Ovary (tissue), 9 donors: ENCODE results near the gene SMG6. TPM values are rescaled to one million over a fixed set of nuclear protein-coding genes. Genes with fewer than 3 reads are reported as not detected.
A peak's percentile ranks its signal among the peaks of the same experiment; 100 is the strongest.

Experiments used
- DNase-seq, 5 donors: peaks; one replicate each; pipeline ENCODE4 v3.0.0-alpha.2; 2019 to 2020
- H3K27ac ChIP-seq, 2 donors: fragments of 200-600 bp; one replicate each; pipeline versions ENCODE4 v1.5.1 to v1.8.0; 2019 to 2022
- H3K27me3 ChIP-seq: fragments of 200-600 bp; one replicate; pipeline ENCODE4 v1.8.0; 2022
- H3K36me3 ChIP-seq: fragments of 200-600 bp; sonication (generic); one replicate; pipeline ENCODE4 v1.5.1; 2019
- H3K4me1 ChIP-seq: one replicate; pipeline ENCODE4 v1.8.1; 2013; ENCODE audit warnings: mild to moderate bottlenecking, moderate library complexity; ENCODE audit not compliant: insufficient read depth
- H3K4me3 ChIP-seq: fragments of 200-600 bp; sonication (generic); one replicate; pipeline ENCODE4 v1.5.1; 2017
- H3K9me3 ChIP-seq, 2 donors: fragments of 200-600 bp in 1 of 2; sonication (generic) in 1 of 2; one replicate each; pipeline versions ENCODE4 v1.5.1 to v1.8.1; 2013 to 2019; ENCODE audit warnings: mild to moderate bottlenecking in 1 of 2, moderate library complexity in 1 of 2
- EP300 ChIP-seq: sonication (generic); formaldehyde crosslinking; IDR thresholded peaks from one replicate; pipeline ENCODE4 v1.6.1; 2017; ENCODE audit warnings: antibody characterized with exemption
- POLR2A ChIP-seq: fragments of 450-650 bp; IDR thresholded peaks from one replicate; pipeline ENCODE4 v1.6.1; 2017; ENCODE audit warnings: antibody characterized with exemption, mild to moderate bottlenecking, moderate library complexity
- WGBS, 3 donors: extraction: QIAGEN DNeasy Blood & Tissue Kit in 1 of 3; methylation state at CpG; one replicate each; pipeline versions ENCODE4 v1.1.5 to v1.1.7; 2013 to 2017; 5-methylcytosine and 5-hydroxymethylcytosine counted together
- intact Hi-C, 4 donors: fragments of 100-400 bp; cut with DNase I; formaldehyde crosslinking; loops; one replicate each; pipeline versions ENCODE4 v1.11.0 to v1.15.1; 2022 to 2023
- polyA plus RNA-seq, 2 donors: library from polyadenylated mRNA; stranded (reverse); fragments of 200-250 nt in 1 of 2; fragments of 350-450 nt in 1 of 2; fragmentation: Illumina TruSeq in 1 of 2; extraction: RNeasy Lipid Tissue Mini Kit (QIAGEN cat#74804) in 1 of 2; gene quantifications; one replicate each; pipeline ENCODE4 v1.2.3, GENCODE V29; 2013 to 2014
- total RNA-seq, 7 donors: library from RNA; depleted of rRNA in 2 of 7; stranded (reverse); fragments of >200 nt in 2 of 7; fragmentation: NEBNext Ultra II Directional in 3 of 7; extraction: Animal tissue kit (Norgen Biotek cat#: 25700) in 3 of 7; gene quantifications; one replicate each; pipeline versions ENCODE4 v1.1.0 to v1.2.4, GENCODE V29; 2016 to 2023
- TF ChIP-seq, protein P1 (sequence below), 3 donors: fragments of 450-650 bp in 2 of 3; fragments of 200-600 bp in 1 of 3; IDR thresholded peaks; one replicate each; pipeline versions ENCODE4 v1.5.1 to v1.8.0; 2016 to 2022; ENCODE audit warnings: antibody characterized with exemption in 3 of 3, mild to moderate bottlenecking in 1 of 3
- donor health status: DM: no; HTN: no; CAD: no; lungs with moderate emphysema.
- donor health status: DM: no; HTN: no; CAD: no.
- donor health status: Bipolar disorder and iron deficiency.
- donor health status: DM: yes; HTN: yes; CAD: no.
- donor health status: DM: no; HTN: no; CAD: no.
- donor health status: DM: yes; HTN: yes; CAD: no.

The SMG6 gene
- total and polyA plus RNA-seq, 9 donors, result 33.8 to 66.0 (median 51.0) TPM

DNA sequence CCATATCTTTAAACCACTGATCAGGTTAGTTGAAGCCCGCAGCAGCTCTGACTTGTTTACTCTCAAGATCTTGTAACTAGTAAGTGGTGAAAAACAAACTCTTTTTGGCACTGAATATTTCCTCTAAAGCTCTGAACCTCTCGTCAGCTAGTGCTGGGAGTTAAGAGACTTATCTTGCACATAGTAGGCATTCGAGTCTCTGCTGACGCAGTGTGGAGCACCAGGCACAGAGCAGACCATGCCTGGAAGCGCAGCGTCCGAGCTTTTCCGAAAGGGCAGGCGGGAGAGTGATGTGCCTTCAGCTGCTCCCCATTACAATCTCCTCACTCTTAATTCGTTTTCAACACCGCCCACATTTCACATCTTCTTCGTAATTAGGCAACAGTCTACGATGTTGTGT lies 63.0 kb downstream of the SMG6 start:
- no peak overlapping the region for H3K4me3 ChIP-seq
- intact Hi-C loops, result no loop called here
- 30 to 37% (median 34%) methylated on average over 13 of the region's 13 CpGs for WGBS, 3 donors
- H3K4me1 ChIP-seq, result peaks cover 24% of the 10 kb centered on the region
- H3K36me3 ChIP-seq, result no peaks in the 10 kb centered on the region
- no peaks in the 10 kb centered on the region for H3K27me3 ChIP-seq
- H3K27ac ChIP-seq, result peak overlapping the region in 1 of 2 donors; percentile 82
- no peak for DNase-seq
- TF ChIP-seq, protein P1, sequence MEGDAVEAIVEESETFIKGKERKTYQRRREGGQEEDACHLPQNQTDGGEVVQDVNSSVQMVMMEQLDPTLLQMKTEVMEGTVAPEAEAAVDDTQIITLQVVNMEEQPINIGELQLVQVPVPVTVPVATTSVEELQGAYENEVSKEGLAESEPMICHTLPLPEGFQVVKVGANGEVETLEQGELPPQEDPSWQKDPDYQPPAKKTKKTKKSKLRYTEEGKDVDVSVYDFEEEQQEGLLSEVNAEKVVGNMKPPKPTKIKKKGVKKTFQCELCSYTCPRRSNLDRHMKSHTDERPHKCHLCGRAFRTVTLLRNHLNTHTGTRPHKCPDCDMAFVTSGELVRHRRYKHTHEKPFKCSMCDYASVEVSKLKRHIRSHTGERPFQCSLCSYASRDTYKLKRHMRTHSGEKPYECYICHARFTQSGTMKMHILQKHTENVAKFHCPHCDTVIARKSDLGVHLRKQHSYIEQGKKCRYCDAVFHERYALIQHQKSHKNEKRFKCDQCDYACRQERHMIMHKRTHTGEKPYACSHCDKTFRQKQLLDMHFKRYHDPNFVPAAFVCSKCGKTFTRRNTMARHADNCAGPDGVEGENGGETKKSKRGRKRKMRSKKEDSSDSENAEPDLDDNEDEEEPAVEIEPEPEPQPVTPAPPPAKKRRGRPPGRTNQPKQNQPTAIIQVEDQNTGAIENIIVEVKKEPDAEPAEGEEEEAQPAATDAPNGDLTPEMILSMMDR (IDR thresholded peaks at IDR 0.05), result no peak
- TF ChIP-seq POLR2A (no peak), EP300 (no peak)
- no peaks in the 10 kb centered on the region for H3K9me3 ChIP-seq

DNA sequence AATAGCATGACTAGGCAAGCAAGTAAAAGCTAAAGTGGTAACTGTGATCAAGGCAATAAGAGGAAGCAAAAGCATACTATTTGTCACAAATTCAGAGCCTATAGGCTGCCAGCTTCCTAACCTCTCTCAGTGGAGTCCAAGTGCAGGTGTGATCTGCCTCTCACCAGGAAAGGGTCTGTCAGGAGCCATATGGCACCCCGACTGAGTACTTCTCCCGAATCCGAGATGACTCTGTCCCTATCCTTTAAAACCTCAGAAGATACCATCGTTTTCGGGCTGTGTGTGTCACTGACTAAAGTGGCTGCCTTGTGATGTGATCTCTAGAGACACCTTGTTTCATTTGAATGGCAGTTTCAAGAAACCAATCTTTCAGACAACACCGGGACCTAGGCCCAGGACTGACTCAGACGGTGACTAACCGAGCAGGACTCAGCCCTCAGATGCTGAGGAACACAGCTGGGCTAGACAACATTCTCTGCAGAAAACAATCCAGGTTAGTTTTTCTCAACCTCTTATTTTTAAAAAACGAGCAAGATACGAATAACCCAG lies 63.6 kb downstream of the SMG6 start:
- Histone ChIP-seq H3K27ac (peak overlapping the region; percentile 18 to 82), H3K4me1 (peaks cover 25% of the 10 kb centered on the region), H3K27me3 (no peaks in the 10 kb centered on the region), H3K4me3 (no peak overlapping the region), H3K9me3 (no peaks in the 10 kb centered on the region), H3K36me3 (no peaks in the 10 kb centered on the region)
- intact Hi-C loops, result loop anchor here in 2 of 4 donors (5.0 to 10.0 kb wide), 2 partner anchors 63 to 65 kb away; no protein-coding TSS in a partner anchor
- 17 to 26% (median 24%) methylated on average over 10 of the region's 10 CpGs for WGBS, 3 donors
- TF ChIP-seq EP300 (no peak), POLR2A (no peak)
- TF ChIP-seq, protein P1 (IDR thresholded peaks at IDR 0.05), result no peak
- DNase-seq, result peak; percentile 58 to 79 (median 68)

DNA sequence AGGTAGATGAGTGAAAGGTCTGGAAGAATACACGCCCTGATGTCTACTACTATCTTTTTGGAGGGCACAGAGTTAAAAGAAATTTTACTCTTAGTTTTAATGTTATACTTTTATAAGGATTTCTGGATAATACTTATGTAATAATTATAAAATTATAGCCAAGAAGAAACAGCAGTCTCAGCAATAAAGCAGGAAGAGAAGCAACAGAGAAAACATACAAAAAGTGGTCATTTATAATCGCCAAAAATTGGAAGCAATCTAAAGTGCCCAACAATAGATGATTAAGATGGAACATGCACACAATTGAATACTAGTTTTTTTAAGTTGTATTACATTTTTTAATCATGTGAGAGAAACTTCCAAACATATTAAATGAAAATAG lies 64.4 kb downstream of the SMG6 start:
- DNase-seq, result no peak
- Histone ChIP-seq H3K4me1 (peaks cover 23% of the 10 kb centered on the region), H3K27me3 (no peaks in the 10 kb centered on the region), H3K4me3 (no peak overlapping the region), H3K27ac (peak overlapping the region in 1 of 2 donors; percentile 79), H3K36me3 (no peaks in the 10 kb centered on the region), H3K9me3 (no peaks in the 10 kb centered on the region)
- intact Hi-C loops, result loop anchor here in 2 of 4 donors (5.0 to 10.0 kb wide), 2 partner anchors 62 to 64 kb away; no protein-coding TSS in a partner anchor
- TF ChIP-seq, protein P1 (IDR thresholded peaks at IDR 0.05), result no peak
- no peak for TF ChIP-seq POLR2A
- no peak for TF ChIP-seq EP300
- 44 to 52% (median 47%) methylated on average over 2 of the region's 2 CpGs for WGBS, 3 donors

DNA sequence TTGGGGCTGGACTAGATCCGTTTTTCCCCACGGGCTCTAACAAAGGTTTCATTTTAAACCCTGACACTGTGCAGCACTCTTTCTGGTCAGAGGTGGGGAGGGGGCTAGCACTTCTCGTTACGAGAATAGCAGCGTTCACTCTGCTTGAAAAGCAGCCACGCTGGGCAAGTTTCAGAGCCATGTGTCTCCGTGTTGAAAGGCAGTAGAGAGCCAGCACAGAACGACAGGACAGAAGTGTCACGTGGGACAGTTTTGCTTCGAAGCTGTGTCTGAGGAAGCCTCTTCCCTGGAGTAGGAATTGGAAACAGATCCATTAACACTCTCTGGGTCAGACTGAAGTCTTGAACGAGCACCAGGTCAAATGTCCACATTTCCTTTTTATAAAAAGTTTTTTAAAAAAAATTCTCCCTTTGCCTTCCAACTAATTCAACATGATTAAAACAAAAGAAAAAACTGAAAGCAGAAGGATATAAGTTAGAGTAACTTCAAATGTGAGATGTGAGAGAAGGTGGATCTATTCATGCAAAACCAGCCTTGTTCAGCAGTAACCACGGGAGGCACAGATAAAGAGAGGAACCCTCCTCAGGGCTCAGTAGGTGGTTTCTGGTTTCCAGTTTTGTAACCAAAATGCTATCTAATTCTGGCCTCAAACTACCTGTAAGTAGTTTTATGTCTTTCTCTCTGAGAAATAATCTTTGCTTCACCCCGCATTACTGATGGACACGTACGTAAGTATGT lies 65.0 kb downstream of the SMG6 start:
- no peaks in the 10 kb centered on the region for H3K27me3 ChIP-seq
- DNase-seq, result no peak
- no peak overlapping the region for H3K4me3 ChIP-seq
- 26 to 31% (median 27%) methylated on average over 15 of the region's 15 CpGs for WGBS, 3 donors
- H3K4me1 ChIP-seq, result peaks cover 23% of the 10 kb centered on the region
- H3K9me3 ChIP-seq, result no peaks in the 10 kb centered on the region
- no peaks in the 10 kb centered on the region for H3K36me3 ChIP-seq
- no peak for TF ChIP-seq EP300
- H3K27ac ChIP-seq, result peak overlapping the region in 1 of 2 donors; percentile 79
- intact Hi-C loops, result loop anchor here in 2 of 4 donors (5.0 to 10.0 kb wide), 2 partner anchors 61 to 64 kb away; no protein-coding TSS in a partner anchor

DNA sequence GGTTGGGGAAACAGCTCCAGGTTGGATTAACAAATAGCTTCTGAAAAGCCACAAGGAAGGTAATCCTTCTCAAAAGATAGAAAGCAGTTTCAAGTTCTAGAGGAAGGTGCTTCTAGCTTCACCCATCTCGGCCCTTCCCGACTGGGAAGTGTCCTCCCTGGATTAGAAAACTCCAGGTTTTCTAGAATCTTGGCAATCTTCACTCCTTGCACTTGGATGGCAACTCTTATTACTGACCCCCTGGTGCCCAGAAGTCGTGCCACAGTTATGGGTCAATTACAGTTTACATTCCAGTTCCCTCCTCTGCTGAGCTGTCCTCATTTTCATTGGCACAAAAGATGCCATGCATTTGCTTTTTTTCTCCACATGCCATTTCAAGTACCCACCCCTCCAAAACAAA lies 65.6 kb downstream of the SMG6 start:
- no peaks in the 10 kb centered on the region for H3K9me3 ChIP-seq
- H3K4me3 ChIP-seq, result no peak overlapping the region
- no peaks in the 10 kb centered on the region for H3K27me3 ChIP-seq
- DNase-seq, result no peak
- intact Hi-C loops, result loop anchor here in 3 of 4 donors (2.0 to 10.0 kb wide), 3 partner anchors 57 to 63 kb away; no protein-coding TSS in a partner anchor
- no peak for TF ChIP-seq EP300
- TF ChIP-seq, protein P1 (IDR thresholded peaks at IDR 0.05), result no peak
- no peaks in the 10 kb centered on the region for H3K36me3 ChIP-seq
- 8 to 10% (median 10%) methylated on average over 3 of the region's 3 CpGs for WGBS, 3 donors
- peak overlapping the region in 1 of 2 donors; percentile 79 for H3K27ac ChIP-seq
- H3K4me1 ChIP-seq, result peaks cover 27% of the 10 kb centered on the region
